Adrenal gland (tissue), 12 donors: ENCODE data around the gene SULT1C2. TPM values are rescaled to one million over a fixed set of nuclear protein-coding genes. Genes with fewer than 3 reads are reported as not detected.

Source experiments
- DNase-seq, 7 donors: peaks; one replicate each; pipeline ENCODE4 v3.0.0-alpha.2; 2019 to 2020
- H3K27ac ChIP-seq, 5 donors: fragments of 200-600 bp; sonication (generic) in 4 of 5; 1 replicate in 3 of 5; 2 replicates in 2 of 5; pipeline versions ENCODE4 v1.5.1 to v1.8.0; 2016 to 2020; ENCODE audit warnings: mild to moderate bottlenecking in 1 of 5
- H3K27me3 ChIP-seq: fragments of 200-600 bp; 2 replicates; pipeline ENCODE4 v1.8.0; 2021
- H3K36me3 ChIP-seq, 2 donors: fragments of 200-600 bp; replicated peaks in 1 of 2; 1 replicate in 1 of 2; 2 replicates in 1 of 2; pipeline versions ENCODE4 v1.5.1 to v1.8.0; 2018 to 2022
- H3K4me1 ChIP-seq, 2 donors: fragments of 200-600 bp; replicated peaks in 1 of 2; 1 replicate in 1 of 2; 2 replicates in 1 of 2; pipeline versions ENCODE4 v1.5.1 to v1.8.0; 2018 to 2021
- H3K4me3 ChIP-seq, 4 donors: fragments of 200-600 bp; sonication (generic) in 3 of 4; one replicate each; pipeline ENCODE4 v1.5.1; 2016 to 2018
- H3K9me3 ChIP-seq, 3 donors: fragments of 200-600 bp; sonication (generic) in 1 of 3; replicated peaks in 1 of 3; 1 replicate in 2 of 3; 2 replicates in 1 of 3; pipeline versions ENCODE4 v1.5.1 to v1.8.0; 2016 to 2021
- CTCF ChIP-seq, 6 experiments: fragments of 450-650 bp in 4 of 6; fragments of 200-600 bp in 2 of 6; sonication (generic) in 1 of 6; IDR thresholded peaks; 1 replicate in 5 of 6; 2 replicates in 1 of 6; pipeline versions ENCODE4 v1.5.1 to v1.8.0; 2016 to 2021; ENCODE audit warnings: antibody characterized with exemption in 6 of 6, mild to moderate bottlenecking in 2 of 6, moderate library complexity in 1 of 6
- POLR2A ChIP-seq, 2 donors: fragments of 450-650 bp; IDR thresholded peaks; one replicate each; pipeline ENCODE4 v1.6.1; 2017; ENCODE audit warnings: antibody characterized with exemption in 2 of 2, mild to moderate bottlenecking in 2 of 2, moderate library complexity in 1 of 2
- WGBS, 4 donors: extraction: QIAGEN DNeasy Blood & Tissue Kit in 2 of 4; methylation state at CpG; one replicate each; pipeline versions ENCODE4 v1.1.5 to v1.1.7; 2013 to 2017; 5-methylcytosine and 5-hydroxymethylcytosine counted together
- intact Hi-C, 2 donors: fragments of 100-400 bp; cut with DNase I; formaldehyde crosslinking; loops; one replicate each; pipeline versions ENCODE4 v1.14.1 to v1.15.0; 2022 to 2023
- polyA plus RNA-seq, 3 donors: library from polyadenylated mRNA; stranded (reverse); fragments of 200-250 nt in 2 of 3; fragments of 350-450 nt in 1 of 3; fragmentation: Illumina TruSeq in 1 of 3; extraction: RNeasy Lipid Tissue Mini Kit (QIAGEN cat#74804) in 1 of 3; gene quantifications; one replicate each; pipeline ENCODE4 v1.2.3, GENCODE V29; 2013 to 2014
- total RNA-seq, 9 donors: library from RNA; depleted of rRNA in 4 of 9; stranded (reverse); fragments of >200 nt in 4 of 9; fragments of 120-200 nt in 1 of 9; fragmentation: NEBNext Ultra II Directional in 1 of 9; extraction: Animal tissue kit (Norgen Biotek cat#: 25700) in 1 of 9; gene quantifications; one replicate each; pipeline versions ENCODE4 v1.1.0 to v1.2.4, GENCODE V29; 2013 to 2023
- donor health status: healthy with polysubstance abuse.
- donor health status: Bipolar disorder and iron deficiency.
- donor health status: DM: yes; HTN: yes; CAD: no.
- donor health status: DM: no; HTN: no; CAD: no.
- donor health status: DM: no; HTN: no; CAD: no.
- donor health status: DM: yes; HTN: yes; CAD: no.

The SULT1C2 gene
- total and polyA plus RNA-seq, 12 donors = 0.10 to 1.5 (median 0.35) TPM; not detected in 8

- no peak overlapping the region for H3K4me3 ChIP-seq
- H3K36me3 ChIP-seq = no peaks in the 10 kb centered on the region
- H3K4me1 ChIP-seq = no peaks in the 10 kb centered on the region
- 78 to 85% (median 80%) methylated on average over 2 of the region's 2 CpGs for WGBS, 4 donors
- no peak overlapping the region for H3K27ac ChIP-seq
- TF ChIP-seq CTCF (IDR thresholded peaks at IDR 0.05) (no peak), POLR2A (IDR thresholded peaks at IDR 0.05) (no peak)
- intact Hi-C loops = no loop called here
- DNase-seq = no peak
- H3K9me3 ChIP-seq = no peaks in the 10 kb centered on the region
- no peaks in the 10 kb centered on the region for H3K27me3 ChIP-seq
Observed at GRCh38 chr2:108244667-108245414, 43.9 kb upstream of the SULT1C2 start.

GRCh38 chr2:108253106-108253505 lies 35.6 kb upstream of the SULT1C2 start:
- intact Hi-C loops = no loop called here
- no peak for DNase-seq
- Histone ChIP-seq H3K27me3 (no peaks in the 10 kb centered on the region), H3K4me3 (no peak overlapping the region), H3K27ac (no peak overlapping the region), H3K4me1 (no peaks in the 10 kb centered on the region), H3K9me3 (no peaks in the 10 kb centered on the region), H3K36me3 (no peaks in the 10 kb centered on the region)
- TF ChIP-seq POLR2A (IDR thresholded peaks at IDR 0.05) (no peak), CTCF (IDR thresholded peaks at IDR 0.05) (no peak)
- 9 to 18% (median 11%) methylated on average over 1 of the region's 1 CpG for WGBS, 4 donors

- WGBS, 4 donors = 53 to 67% (median 62%) methylated on average over 3 of the region's 3 CpGs
Observed at GRCh38 chr2:108257757-108258331, 30.9 kb upstream of the SULT1C2 start.

DNA sequence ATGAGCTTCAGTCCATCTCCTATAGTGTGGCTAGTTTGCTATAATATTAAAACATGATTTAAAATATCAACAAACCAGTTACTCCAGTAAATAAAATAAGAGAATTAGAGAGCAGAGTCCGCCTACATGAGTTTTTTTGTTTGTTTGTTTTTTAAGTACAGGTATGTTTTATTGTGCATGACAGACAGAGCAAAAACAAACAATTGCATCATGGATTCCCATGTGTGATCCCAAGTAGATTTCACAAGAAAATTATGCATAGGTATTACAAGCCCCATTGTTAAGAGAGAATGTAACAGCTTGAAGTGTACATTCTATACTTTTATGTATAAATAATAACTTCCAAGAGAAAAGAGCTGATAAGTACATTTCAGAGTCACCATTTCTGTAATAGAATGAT lies 27.9 kb upstream of the SULT1C2 start:
- intact Hi-C loops = no loop called here
- Histone ChIP-seq H3K27ac (no peak overlapping the region), H3K27me3 (no peaks in the 10 kb centered on the region), H3K36me3 (no peaks in the 10 kb centered on the region), H3K4me1 (no peaks in the 10 kb centered on the region), H3K9me3 (no peaks in the 10 kb centered on the region), H3K4me3 (no peak overlapping the region)
- TF ChIP-seq POLR2A (IDR thresholded peaks at IDR 0.05) (no peak), CTCF (IDR thresholded peaks at IDR 0.05) (no peak)
- no peak for DNase-seq
- 56 to 74% (median 64%) methylated on average over 1 of the region's 1 CpG for WGBS, 4 donors

More at GRCh38 chr2:108257757-108258331, 30.9 kb upstream of the SULT1C2 start:
- Histone ChIP-seq H3K36me3 (no peaks in the 10 kb centered on the region), H3K27me3 (no peaks in the 10 kb centered on the region), H3K27ac (no peak overlapping the region), H3K4me1 (no peaks in the 10 kb centered on the region), H3K9me3 (no peaks in the 10 kb centered on the region), H3K4me3 (no peak overlapping the region)
- intact Hi-C loops = no loop called here
- DNase-seq = no peak
- TF ChIP-seq POLR2A (IDR thresholded peaks at IDR 0.05) (no peak), CTCF (IDR thresholded peaks at IDR 0.05) (no peak)
